ENCODE results near the gene BTBD8.

Gene BTBD8

GRCh38 chr1:92201973-92202372 is 121.8 kb downstream of the BTBD8 start:
- DNase-seq = no peak

DNA sequence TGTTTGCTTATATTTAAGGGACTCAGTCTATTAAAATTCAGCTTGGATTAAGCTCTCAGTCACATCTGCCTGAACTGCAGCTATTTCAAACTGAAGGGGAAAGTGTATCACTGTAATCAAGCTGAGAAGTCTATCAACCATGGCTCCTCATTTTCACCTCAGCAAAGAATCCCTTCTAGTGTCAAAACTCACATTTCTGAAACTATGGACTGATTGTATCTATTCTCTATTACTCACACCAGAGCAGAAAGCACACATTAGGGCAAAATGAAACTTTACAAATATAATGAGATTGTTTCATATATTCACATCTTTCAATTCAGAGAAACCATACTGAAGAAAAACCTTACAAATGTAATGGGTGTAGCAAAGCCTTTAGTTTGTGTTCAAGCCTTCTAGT is 123.0 kb downstream of the BTBD8 start:
- no peak for DNase-seq

DNA sequence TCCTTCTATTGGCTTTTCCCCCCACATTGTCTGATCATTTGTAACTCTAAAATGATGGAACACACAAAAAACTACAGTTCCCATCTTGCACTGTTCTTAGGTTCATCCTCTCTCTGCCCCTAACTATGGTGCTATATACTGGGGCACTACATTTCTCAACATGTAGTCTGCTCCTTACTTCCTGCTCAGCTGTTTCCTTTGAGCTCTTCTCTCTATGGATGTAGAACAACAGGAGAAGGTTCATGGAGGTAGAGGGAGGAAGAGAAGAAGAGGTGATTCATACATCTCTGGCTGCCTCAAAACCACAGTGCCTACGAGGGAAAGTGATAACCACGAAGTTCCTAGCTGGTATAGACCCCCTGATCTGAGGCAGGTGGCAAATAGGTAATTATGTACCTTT is 130.6 kb downstream of the BTBD8 start:
- no peak for DNase-seq

GRCh38 chr1:92211166-92211565 is 131.0 kb downstream of the BTBD8 start:
- DNase-seq = no peak

DNA sequence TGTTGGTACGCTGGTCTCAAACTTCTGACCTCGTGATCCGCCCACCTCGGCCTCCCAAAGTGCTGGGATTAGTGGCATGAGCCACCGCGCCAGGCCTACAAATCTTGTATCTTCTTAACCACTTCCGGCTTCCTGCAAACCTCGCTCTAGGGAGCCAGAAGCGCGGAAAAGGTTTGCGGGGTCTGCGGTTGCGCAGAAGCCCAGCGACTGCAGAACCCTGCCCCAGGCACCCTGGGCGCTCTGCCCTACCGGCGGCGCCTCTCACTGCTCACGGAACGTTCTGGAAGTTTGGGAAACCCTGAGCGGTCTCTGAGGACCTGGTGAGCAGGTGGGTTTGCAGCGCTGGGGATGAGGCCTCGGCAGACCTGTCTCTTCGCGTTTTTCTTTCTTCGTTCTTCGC is 137.6 kb downstream of the BTBD8 start, which contains the start of gene C1orf146:
C1orf146 (plus strand) TSS at position 195 of the 400 bp plus-strand sequence. CDS start 13,506 bp downstream, outside the sequence.
- DNase-seq = no peak

DNA sequence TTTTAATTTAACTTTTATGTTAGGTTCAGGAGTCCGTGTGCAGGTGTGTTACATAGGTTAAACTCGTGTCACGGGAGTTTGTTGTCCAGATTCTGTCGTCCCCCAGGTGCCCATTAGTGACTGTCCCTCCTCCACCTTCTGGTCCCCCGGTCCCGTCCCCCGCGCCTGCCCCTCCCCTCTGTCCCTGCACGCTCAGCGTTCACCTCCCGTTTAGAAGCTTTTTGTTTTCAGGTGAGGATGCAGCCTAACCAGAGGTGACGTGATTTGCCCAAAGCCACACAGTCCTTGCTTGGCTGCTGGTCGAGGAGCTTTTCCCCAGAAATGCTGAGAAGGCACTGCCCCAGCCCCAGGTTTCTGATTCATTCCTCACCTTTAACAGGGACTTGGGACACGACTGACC is 138.4 kb downstream of the BTBD8 start:
- DNase-seq = no peak

DNA sequence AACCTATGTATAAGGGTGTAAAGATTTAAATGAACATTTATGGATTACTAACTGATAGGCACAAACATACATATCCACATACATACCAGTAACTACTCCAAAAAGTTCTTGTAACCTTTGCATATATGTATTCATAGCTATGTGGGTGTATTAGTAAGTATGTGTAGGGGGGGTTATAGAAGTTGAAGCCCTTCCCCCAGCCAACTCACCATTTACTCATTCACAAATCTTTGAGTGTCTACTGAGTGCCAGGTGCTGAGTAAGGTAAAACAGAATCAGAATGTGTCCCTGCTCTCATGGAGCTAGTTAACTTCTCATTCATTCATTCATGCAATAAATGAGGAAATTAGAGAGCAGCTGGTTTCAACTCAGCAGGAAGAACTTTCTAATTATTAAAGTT is 138.9 kb downstream of the BTBD8 start:
- DNase-seq = no peak

DNA sequence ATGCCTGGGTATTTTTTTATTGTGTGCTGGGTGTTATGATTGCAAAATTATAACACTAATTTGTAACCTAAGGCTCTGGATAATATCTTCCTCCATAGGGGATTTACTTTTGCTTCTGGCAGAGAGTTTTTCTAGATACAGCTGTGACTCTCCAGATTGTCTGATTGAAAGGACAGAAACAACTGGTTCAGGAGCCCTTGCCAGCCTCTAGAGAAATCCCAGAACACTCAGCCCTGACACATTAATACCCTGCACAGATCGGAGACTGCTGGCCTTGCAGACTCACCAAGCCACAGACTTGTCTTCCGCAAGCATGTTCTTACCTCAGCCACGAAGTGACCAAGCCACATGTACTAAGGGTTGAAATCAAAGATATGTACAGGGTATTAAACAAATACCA is 148.3 kb downstream of the BTBD8 start:
- no peak for DNase-seq

GRCh38 chr1:92230736-92231135 is 150.6 kb downstream of the BTBD8 start:
- no peak for DNase-seq

Data from NCI-H1694 treated with DMSO at 0.1 percent for 48 hours (cell line).